DOHH2 (cell line): ENCODE results near the gene RETREG1.

ENCODE experiments used
- H3F3A ChIP-seq: fragments of 200-600 bp; sonication (generic), shearing (Covaris generic); 2 replicates; pipeline ENCODE4 v1.6.0; 2016; ENCODE audit warnings: antibody characterized with exemption, mild to moderate bottlenecking; ENCODE audit not compliant: control insufficient read depth, insufficient read depth
- H3K27ac ChIP-seq: fragments of 200-600 bp; sonication (generic); 2 replicates; pipeline ENCODE4 v1.5.1; 2014; ENCODE audit warnings: low read depth, mild to moderate bottlenecking, low read length, moderate library complexity
- H3K27me3 ChIP-seq: fragments of 200-600 bp; sonication (generic); 2 replicates; pipeline ENCODE4 v1.6.1; 2014; ENCODE audit warnings: mild to moderate bottlenecking, low read length, mixed read lengths; ENCODE audit not compliant: control insufficient read depth
- H3K36me3 ChIP-seq: fragments of 200-600 bp; sonication (generic); 2 replicates; pipeline ENCODE4 v1.6.1; 2014; ENCODE audit warnings: mild to moderate bottlenecking, low read length, moderate library complexity, mixed read lengths; ENCODE audit not compliant: control insufficient read depth
- H3K4me1 ChIP-seq: fragments of 200-600 bp; sonication (generic); 2 replicates; pipeline ENCODE4 v1.6.1; 2014; ENCODE audit warnings: mild to moderate bottlenecking, low read length, mixed read lengths; ENCODE audit not compliant: control insufficient read depth
- H3K4me2 ChIP-seq: fragments of 200-600 bp; sonication (generic); 2 replicates; pipeline ENCODE4 v1.6.0; 2014; ENCODE audit warnings: mild to moderate bottlenecking, low read length, moderate library complexity
- H3K4me3 ChIP-seq: fragments of 200-600 bp; sonication (generic); 2 replicates; pipeline ENCODE4 v1.5.1; 2014; ENCODE audit warnings: mild to moderate bottlenecking, low read length, mixed read lengths
- H3K79me2 ChIP-seq: fragments of 200-600 bp; sonication (generic); 2 replicates; pipeline ENCODE4 v1.6.1; 2014; ENCODE audit warnings: mild to moderate bottlenecking, low read length, mixed read lengths; ENCODE audit not compliant: control insufficient read depth
- H3K9me2 ChIP-seq: fragments of 200-600 bp; sonication (generic); replicated peaks from 2 replicates; pipeline ENCODE4 v1.6.1; 2014; ENCODE audit warnings: mild to moderate bottlenecking, low read length, mixed read lengths; ENCODE audit not compliant: control insufficient read depth
- H3K9me3 ChIP-seq: fragments of 200-600 bp; sonication (generic); 2 replicates; pipeline ENCODE4 v1.6.1; 2014; ENCODE audit warnings: antibody characterized with exemption, low read length, mixed read lengths; ENCODE audit not compliant: control insufficient read depth, insufficient read depth
- H4K20me1 ChIP-seq: fragments of 200-600 bp; sonication (generic); 2 replicates; pipeline ENCODE4 v1.6.0; 2014; ENCODE audit warnings: low read depth, mild to moderate bottlenecking, antibody characterized with exemption, low read length, moderate library complexity; ENCODE audit not compliant: control insufficient read depth, insufficient read depth
- EZH2phosphoT487 ChIP-seq: fragments of 200-600 bp; sonication (generic); IDR thresholded peaks from 2 replicates; pipeline ENCODE4 v1.6.1; 2017; ENCODE audit warnings: borderline replicate concordance, mild to moderate bottlenecking, antibody characterized with exemption, low read length, moderate library complexity, mixed read lengths
- TF ChIP-seq, protein P1 (sequence below): fragments of 200-600 bp; sonication (generic); IDR thresholded peaks from one replicate; pipeline ENCODE4 v1.5.1; 2014; ENCODE audit warnings: antibody characterized with exemption, mild to moderate bottlenecking, low read depth, low read length; ENCODE audit not compliant: poor library complexity, severe bottlenecking

The RETREG1 gene

DNA sequence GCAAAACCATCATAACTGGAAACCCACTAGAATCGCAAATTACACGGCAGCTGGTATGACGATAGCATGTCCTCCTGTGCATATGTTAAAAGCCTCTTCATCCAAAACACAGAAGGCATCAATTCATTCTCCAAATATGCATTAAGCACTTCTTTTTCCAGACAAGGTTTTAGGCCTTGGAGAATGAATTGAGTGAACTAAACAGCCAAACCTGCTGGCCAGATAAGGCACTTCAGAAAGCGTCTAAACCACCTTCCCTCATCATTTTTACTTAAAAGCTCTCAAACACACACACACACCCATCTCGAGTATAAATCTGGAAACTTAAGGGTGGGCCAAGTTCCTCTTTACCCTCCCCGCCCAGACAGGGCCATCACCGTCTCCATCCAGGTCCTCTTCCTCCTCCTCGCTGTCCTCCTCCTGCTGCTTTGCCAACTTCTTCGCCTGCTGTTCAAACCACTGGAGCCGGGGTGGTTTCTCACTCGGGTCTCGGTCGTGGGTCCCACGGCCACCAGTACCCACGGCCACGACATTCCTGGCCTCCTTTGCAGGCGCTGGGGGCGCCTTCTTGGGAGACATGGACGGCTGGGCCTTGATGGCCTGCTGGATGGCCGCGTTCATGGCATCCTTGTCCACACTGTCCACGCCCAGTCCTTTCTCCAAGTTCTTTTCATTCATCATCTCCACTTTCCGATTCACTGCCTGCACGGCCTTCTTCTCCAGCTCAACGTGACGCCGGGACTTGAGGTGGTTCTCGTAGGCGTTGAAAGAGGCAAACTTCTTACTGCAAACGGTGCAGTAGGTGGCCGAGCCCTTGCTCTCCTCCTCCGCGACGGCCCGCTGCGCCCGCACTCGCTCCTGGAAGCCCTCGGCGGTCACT lies 151.9 kb downstream of the RETREG1 start:
- Histone ChIP-seq H3K36me3 (peaks cover 59% of the 10 kb centered on the region), H3K27ac (peak overlapping the region; percentile 40), H3K9me2 (no peaks in the 10 kb centered on the region), H3F3A (no peaks in the 10 kb centered on the region), H3K27me3 (no peaks in the 10 kb centered on the region), H4K20me1 (peaks cover 22% of the 10 kb centered on the region), H3K4me3 (peak overlapping the region; percentile 83), H3K79me2 (peaks cover 97% of the 10 kb centered on the region), H3K9me3 (no peaks in the 10 kb centered on the region), H3K4me2 (peak overlapping the region; percentile 89), H3K4me1 (peaks cover 49% of the 10 kb centered on the region)
- TF ChIP-seq, protein P1, sequence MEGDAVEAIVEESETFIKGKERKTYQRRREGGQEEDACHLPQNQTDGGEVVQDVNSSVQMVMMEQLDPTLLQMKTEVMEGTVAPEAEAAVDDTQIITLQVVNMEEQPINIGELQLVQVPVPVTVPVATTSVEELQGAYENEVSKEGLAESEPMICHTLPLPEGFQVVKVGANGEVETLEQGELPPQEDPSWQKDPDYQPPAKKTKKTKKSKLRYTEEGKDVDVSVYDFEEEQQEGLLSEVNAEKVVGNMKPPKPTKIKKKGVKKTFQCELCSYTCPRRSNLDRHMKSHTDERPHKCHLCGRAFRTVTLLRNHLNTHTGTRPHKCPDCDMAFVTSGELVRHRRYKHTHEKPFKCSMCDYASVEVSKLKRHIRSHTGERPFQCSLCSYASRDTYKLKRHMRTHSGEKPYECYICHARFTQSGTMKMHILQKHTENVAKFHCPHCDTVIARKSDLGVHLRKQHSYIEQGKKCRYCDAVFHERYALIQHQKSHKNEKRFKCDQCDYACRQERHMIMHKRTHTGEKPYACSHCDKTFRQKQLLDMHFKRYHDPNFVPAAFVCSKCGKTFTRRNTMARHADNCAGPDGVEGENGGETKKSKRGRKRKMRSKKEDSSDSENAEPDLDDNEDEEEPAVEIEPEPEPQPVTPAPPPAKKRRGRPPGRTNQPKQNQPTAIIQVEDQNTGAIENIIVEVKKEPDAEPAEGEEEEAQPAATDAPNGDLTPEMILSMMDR, result no peak

- Histone ChIP-seq H3K79me2 (peaks cover 97% of the 10 kb centered on the region), H3K9me2 (no peaks in the 10 kb centered on the region), H3K4me1 (peaks cover 52% of the 10 kb centered on the region), H3K4me3 (peak overlapping the region; percentile 83), H3K27me3 (no peaks in the 10 kb centered on the region), H3F3A (no peaks in the 10 kb centered on the region), H4K20me1 (peaks cover 22% of the 10 kb centered on the region), H3K27ac (no peak overlapping the region), H3K36me3 (peaks cover 65% of the 10 kb centered on the region), H3K4me2 (peak overlapping the region; percentile 89), H3K9me3 (no peaks in the 10 kb centered on the region)
- TF ChIP-seq, protein P1, result no peak
- TF ChIP-seq EZH2phosphoT487, result no peak
Observed at GRCh38 chr5:16464231-16464630, 152.6 kb downstream of the RETREG1 start.

GRCh38 chr5:16461782-16462181 lies 155.0 kb downstream of the RETREG1 start:
- H3K9me2 ChIP-seq, result no peaks in the 10 kb centered on the region
- peaks cover 86% of the 10 kb centered on the region for H3K36me3 ChIP-seq
- peaks cover 27% of the 10 kb centered on the region for H4K20me1 ChIP-seq
- H3K4me2 ChIP-seq, result peak overlapping the region; percentile 14; the same call in 1 of the 2 replicates
- no peak overlapping the region for H3K4me3 ChIP-seq
- H3K27me3 ChIP-seq, result no peaks in the 10 kb centered on the region
- peaks cover 36% of the 10 kb centered on the region for H3K4me1 ChIP-seq
- H3K79me2 ChIP-seq, result peaks cover 84% of the 10 kb centered on the region
- no peak overlapping the region for H3K27ac ChIP-seq
- TF ChIP-seq, protein P1, result no peak
- TF ChIP-seq EZH2phosphoT487, result no peak
- H3K9me3 ChIP-seq, result no peaks in the 10 kb centered on the region
- H3F3A ChIP-seq, result 0 out of 2 replicates have a peak, but pooled peaks cover 9% of the 10 kb centered on the region
